Esophagus muscularis mucosa (tissue), 4 donors: ENCODE data around the gene SUGP1.

Source experiments
- EP300 ChIP-seq: sonication (generic); formaldehyde crosslinking; IDR thresholded peaks from one replicate; pipeline ENCODE4 v1.6.1; 2017; ENCODE audit warnings: antibody characterized with exemption
- POLR2A ChIP-seq: fragments of 450-650 bp; IDR thresholded peaks from one replicate; pipeline ENCODE4 v1.6.1; 2017; ENCODE audit warnings: antibody characterized with exemption, moderate library complexity, mild to moderate bottlenecking, low read depth
- POLR2AphosphoS5 ChIP-seq, 2 donors: sonication (generic); formaldehyde crosslinking; IDR thresholded peaks; one replicate each; pipeline ENCODE4 v1.6.1; 2017; ENCODE audit warnings: antibody characterized with exemption in 2 of 2
- TF ChIP-seq, protein P1 (sequence below), 3 experiments: fragments of 200-600 bp in 2 of 3; fragments of 450-650 bp in 1 of 3; sonication (generic) in 2 of 3; IDR thresholded peaks; one replicate each; pipeline ENCODE4 v1.5.1; 2017 to 2019; ENCODE audit warnings: antibody characterized with exemption in 3 of 3, mild to moderate bottlenecking in 2 of 3, moderate library complexity in 1 of 3

- TF ChIP-seq POLR2A, result no peak
- TF ChIP-seq, protein P1, sequence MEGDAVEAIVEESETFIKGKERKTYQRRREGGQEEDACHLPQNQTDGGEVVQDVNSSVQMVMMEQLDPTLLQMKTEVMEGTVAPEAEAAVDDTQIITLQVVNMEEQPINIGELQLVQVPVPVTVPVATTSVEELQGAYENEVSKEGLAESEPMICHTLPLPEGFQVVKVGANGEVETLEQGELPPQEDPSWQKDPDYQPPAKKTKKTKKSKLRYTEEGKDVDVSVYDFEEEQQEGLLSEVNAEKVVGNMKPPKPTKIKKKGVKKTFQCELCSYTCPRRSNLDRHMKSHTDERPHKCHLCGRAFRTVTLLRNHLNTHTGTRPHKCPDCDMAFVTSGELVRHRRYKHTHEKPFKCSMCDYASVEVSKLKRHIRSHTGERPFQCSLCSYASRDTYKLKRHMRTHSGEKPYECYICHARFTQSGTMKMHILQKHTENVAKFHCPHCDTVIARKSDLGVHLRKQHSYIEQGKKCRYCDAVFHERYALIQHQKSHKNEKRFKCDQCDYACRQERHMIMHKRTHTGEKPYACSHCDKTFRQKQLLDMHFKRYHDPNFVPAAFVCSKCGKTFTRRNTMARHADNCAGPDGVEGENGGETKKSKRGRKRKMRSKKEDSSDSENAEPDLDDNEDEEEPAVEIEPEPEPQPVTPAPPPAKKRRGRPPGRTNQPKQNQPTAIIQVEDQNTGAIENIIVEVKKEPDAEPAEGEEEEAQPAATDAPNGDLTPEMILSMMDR (IDR thresholded peaks at IDR 0.05), result no peak
- no peak for TF ChIP-seq EP300
- no peak for TF ChIP-seq POLR2AphosphoS5 (IDR thresholded peaks at IDR 0.05)
Measured at GRCh38 chr19:19337120-19337519, 16.8 kb upstream of the SUGP1 start.
